ENCODE results near the gene WDR7. TPM values are rescaled to one million over a fixed set of nuclear protein-coding genes. Genes with fewer than 3 reads are reported as not detected.

Gene WDR7
- total and polyA plus RNA-seq, 2 of the 4 experiments (the other 2 are of a cell fraction): 3.7 to 23.3 TPM

DNA sequence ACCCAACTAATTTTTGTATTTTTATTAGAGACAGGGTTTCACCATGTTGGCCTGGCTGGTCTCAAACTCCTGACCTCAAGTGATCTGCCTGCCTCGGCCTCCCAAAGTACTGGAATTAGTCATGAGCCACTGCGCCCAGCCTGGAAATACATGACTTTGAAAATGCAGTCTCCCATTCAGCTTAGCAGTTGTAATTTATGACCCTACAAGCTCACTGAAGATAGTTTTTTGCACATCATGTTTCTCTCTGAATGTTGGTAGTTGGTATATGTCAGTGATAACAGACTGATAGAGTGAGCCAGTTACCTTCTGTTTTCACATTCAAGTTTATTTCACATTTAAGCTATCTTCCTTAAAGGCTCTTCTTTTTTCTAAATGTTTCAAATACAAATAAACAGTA is 7.1 kb downstream of the WDR7 start:
- no TSS peak for BruUV-seq (replicated peaks)
- Histone ChIP-seq H3K27me3 (ENCODE audit: control insufficient read depth, insufficient read depth, low read length) (no peaks in the 10 kb centered on the region), H3K18ac (ENCODE audit: low read depth, low read length) (no peak overlapping the region), H2AK5ac (ENCODE audit: low read depth, low read length) (no peak overlapping the region), H4K5ac (ENCODE audit: low read depth, low read length) (no peak overlapping the region), H4K20me1 (ENCODE audit: insufficient read depth, low read length) (no peaks in the 10 kb centered on the region; the same call in 1 of the 2 replicates), H3K36me3 (ENCODE audit: control insufficient read depth, insufficient read depth, low read length) (no peaks in the 10 kb centered on the region), H3K14ac (replicated peaks; ENCODE audit: low read depth, low read length) (no peak overlapping the region), H2BK15ac (ENCODE audit: low read depth, low read length) (no peak overlapping the region), H3K4ac (ENCODE audit: low read depth, low read length) (no peak overlapping the region), H3K4me3 (ENCODE audit: insufficient read depth, low read depth, low read length) (no peak overlapping the region), H2BK120ac (ENCODE audit: low read depth, low read length) (no peak overlapping the region), H3K56ac (ENCODE audit: extremely low read depth, insufficient read depth, low read length) (no peak overlapping the region), H4K8ac (ENCODE audit: low read depth in 2 of 2, low read length in 2 of 2) (no peak overlapping the region), H3K9ac (ENCODE audit: low read depth, low read length) (no peak overlapping the region), H3K4me1 (ENCODE audit: control insufficient read depth, insufficient read depth, low read length) (no peaks in the 10 kb centered on the region), H3K79me1 (ENCODE audit: low read depth in 1 of 2, low read length in 2 of 2) (peaks cover 26 to 31% of the 10 kb centered on the region in 2 experiments), H2AFZ (replicated peaks; ENCODE audit: low read length, poor library complexity) (no peak overlapping the region), H2AK9ac (replicated peaks; ENCODE audit: low read depth, low read length, poor library complexity) (no peak overlapping the region), H2BK5ac (ENCODE audit: low read depth, low read length, poor library complexity, severe bottlenecking) (no peak overlapping the region), H3K4me2 (ENCODE audit: low read depth, low read length) (no peak overlapping the region), H3K23ac (ENCODE audit: low read depth, low read length) (no peak overlapping the region), H3K9me3 (ENCODE audit: control insufficient read depth, insufficient read depth, low read length) (no peaks in the 10 kb centered on the region), H3K9me1 (ENCODE audit: insufficient read depth, low read length) (peaks cover 3% of the 10 kb centered on the region; the same call in 1 of the 2 replicates), H2BK20ac (ENCODE audit: low read depth, low read length) (no peak overlapping the region), H4K91ac (ENCODE audit: insufficient read depth, low read depth, low read length) (no peak overlapping the region), H3K27ac (ENCODE audit: insufficient read depth, low read length) (no peak overlapping the region)
- no peak for TF ChIP-seq SMC3 (IDR thresholded peaks at IDR 0.05; ENCODE audit: low read depth, low read length)
- TF ChIP-seq BHLHE40 (IDR thresholded peaks at IDR 0.05; ENCODE audit: low read depth, low read length): no peak
- no peak for TF ChIP-seq CEBPB (IDR thresholded peaks at IDR 0.05; ENCODE audit: low read depth, low read length)
- TF ChIP-seq CHD1 (IDR thresholded peaks at IDR 0.05; ENCODE audit: low read depth, low read length): no peak
- TF ChIP-seq, protein P1, sequence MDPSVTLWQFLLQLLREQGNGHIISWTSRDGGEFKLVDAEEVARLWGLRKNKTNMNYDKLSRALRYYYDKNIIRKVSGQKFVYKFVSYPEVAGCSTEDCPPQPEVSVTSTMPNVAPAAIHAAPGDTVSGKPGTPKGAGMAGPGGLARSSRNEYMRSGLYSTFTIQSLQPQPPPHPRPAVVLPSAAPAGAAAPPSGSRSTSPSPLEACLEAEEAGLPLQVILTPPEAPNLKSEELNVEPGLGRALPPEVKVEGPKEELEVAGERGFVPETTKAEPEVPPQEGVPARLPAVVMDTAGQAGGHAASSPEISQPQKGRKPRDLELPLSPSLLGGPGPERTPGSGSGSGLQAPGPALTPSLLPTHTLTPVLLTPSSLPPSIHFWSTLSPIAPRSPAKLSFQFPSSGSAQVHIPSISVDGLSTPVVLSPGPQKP (IDR thresholded peaks at IDR 0.05; ENCODE audit: borderline replicate concordance, low read depth, low read length): no peak
- TF ChIP-seq MAFK (IDR thresholded peaks at IDR 0.05; ENCODE audit: low read depth, low read length): no peak
- TF ChIP-seq POLR2A (IDR thresholded peaks at IDR 0.05; ENCODE audit: low read depth, low read length): no peak
- no peak for TF ChIP-seq RFX5 (IDR thresholded peaks at IDR 0.05; ENCODE audit: low read depth, low read length)
- TF ChIP-seq, protein P2, sequence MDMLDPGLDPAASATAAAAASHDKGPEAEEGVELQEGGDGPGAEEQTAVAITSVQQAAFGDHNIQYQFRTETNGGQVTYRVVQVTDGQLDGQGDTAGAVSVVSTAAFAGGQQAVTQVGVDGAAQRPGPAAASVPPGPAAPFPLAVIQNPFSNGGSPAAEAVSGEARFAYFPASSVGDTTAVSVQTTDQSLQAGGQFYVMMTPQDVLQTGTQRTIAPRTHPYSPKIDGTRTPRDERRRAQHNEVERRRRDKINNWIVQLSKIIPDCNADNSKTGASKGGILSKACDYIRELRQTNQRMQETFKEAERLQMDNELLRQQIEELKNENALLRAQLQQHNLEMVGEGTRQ (IDR thresholded peaks at IDR 0.05; ENCODE audit: low read depth, low read length): no peak
- no peak for TF ChIP-seq RCOR1 (IDR thresholded peaks at IDR 0.05; ENCODE audit: insufficient replicate concordance, low read length)
- TF ChIP-seq, protein P3, sequence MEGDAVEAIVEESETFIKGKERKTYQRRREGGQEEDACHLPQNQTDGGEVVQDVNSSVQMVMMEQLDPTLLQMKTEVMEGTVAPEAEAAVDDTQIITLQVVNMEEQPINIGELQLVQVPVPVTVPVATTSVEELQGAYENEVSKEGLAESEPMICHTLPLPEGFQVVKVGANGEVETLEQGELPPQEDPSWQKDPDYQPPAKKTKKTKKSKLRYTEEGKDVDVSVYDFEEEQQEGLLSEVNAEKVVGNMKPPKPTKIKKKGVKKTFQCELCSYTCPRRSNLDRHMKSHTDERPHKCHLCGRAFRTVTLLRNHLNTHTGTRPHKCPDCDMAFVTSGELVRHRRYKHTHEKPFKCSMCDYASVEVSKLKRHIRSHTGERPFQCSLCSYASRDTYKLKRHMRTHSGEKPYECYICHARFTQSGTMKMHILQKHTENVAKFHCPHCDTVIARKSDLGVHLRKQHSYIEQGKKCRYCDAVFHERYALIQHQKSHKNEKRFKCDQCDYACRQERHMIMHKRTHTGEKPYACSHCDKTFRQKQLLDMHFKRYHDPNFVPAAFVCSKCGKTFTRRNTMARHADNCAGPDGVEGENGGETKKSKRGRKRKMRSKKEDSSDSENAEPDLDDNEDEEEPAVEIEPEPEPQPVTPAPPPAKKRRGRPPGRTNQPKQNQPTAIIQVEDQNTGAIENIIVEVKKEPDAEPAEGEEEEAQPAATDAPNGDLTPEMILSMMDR (conservative IDR thresholded peaks at IDR 0.05; ENCODE audit: low read depth, low read length): no peak
- TF ChIP-seq NFE2L2 (IDR thresholded peaks at IDR 0.05; ENCODE audit: low read depth, low read length): no peak
- no peak for TF ChIP-seq RAD21 (IDR thresholded peaks at IDR 0.05; ENCODE audit: low read length)
- no peak for TF ChIP-seq FOS (IDR thresholded peaks at IDR 0.05; ENCODE audit: low read depth, low read length)
- TF ChIP-seq MAZ (IDR thresholded peaks at IDR 0.05; ENCODE audit: borderline replicate concordance, low read depth, low read length): no peak
- no peak for TF ChIP-seq MXI1 (IDR thresholded peaks at IDR 0.05; ENCODE audit: borderline replicate concordance, low read depth, low read length)
- dilution Hi-C loops (cut with HindIII; ENCODE audit: low sequenced_read_pairs, unreplicated experiment) (no loop called here), intact Hi-C loops (cut with micrococcal nuclease) (no loop called here), in situ Hi-C loops (cut with MboI; ENCODE audit: low sequenced_read_pairs) (no loop called here)
- ChIA-PET POLR2A (ENCODE audit: unreplicated experiment) (no interaction called here), CTCF (interaction anchor here (0.6 kb wide), 1 partner anchor 905 kb away, joined by 3 read pairs; no protein-coding TSS in a partner anchor)
- WGBS, 2 experiments (ENCODE audit: extremely low coverage in 2 of 2, insufficient read length in 1 of 2): 60% methylated on average over 1 of the region's 2 CpGs; no CpG with 5 or more reads in 1 of the 2 experiments
- DNase-seq: no peak
- no peak for ATAC-seq (ENCODE audit: low read depth)
